HL-60 (cell line): ENCODE results near the gene OR13C9.

Experiments used
- DNase-seq, 2 experiments: peaks; one replicate each; pipeline ENCODE4 v3.0.0-alpha.2; 2010 to 2020; ENCODE audit warnings: low read depth in 1 of 2, low spot score in 1 of 2
- H3K27ac ChIP-seq: fragments of 250-450 bp; sonication (Bioruptor Pico); replicated peaks from 2 replicates; pipeline ENCODE4 v1.5.1; 2020; ENCODE audit warnings: mild to moderate bottlenecking, moderate library complexity
- H3K27me3 ChIP-seq: fragments of 250-450 bp; sonication (Bioruptor Pico); 2 replicates; pipeline ENCODE4 v1.5.1; 2021; ENCODE audit warnings: mild to moderate bottlenecking, moderate library complexity; ENCODE audit not compliant: insufficient read depth, poor library complexity, severe bottlenecking
- H3K4me3 ChIP-seq: replicated peaks from 2 replicates; pipeline ENCODE4 v1.5.1; 2011; ENCODE audit warnings: mild to moderate bottlenecking, control low read depth, low read length; ENCODE audit not compliant: insufficient read depth
- GABPA ChIP-seq: IDR thresholded peaks from 2 replicates; pipeline ENCODE4 v1.6.1; 2012; ENCODE audit warnings: low read depth
- POLR2AphosphoS5 ChIP-seq: IDR thresholded peaks from 2 replicates; pipeline ENCODE4 v1.6.1; 2012; ENCODE audit warnings: low read depth
- SPI1 ChIP-seq: IDR thresholded peaks from 2 replicates; pipeline ENCODE4 v1.6.1; 2012; ENCODE audit warnings: low read depth, mild to moderate bottlenecking, borderline replicate concordance
- TF ChIP-seq, protein P1 (sequence below): IDR thresholded peaks from 2 replicates; pipeline ENCODE4 v1.6.1; 2012; ENCODE audit warnings: low read depth; ENCODE audit not compliant: insufficient replicate concordance
- TF ChIP-seq, protein P2 (sequence below): IDR thresholded peaks from one replicate; pipeline ENCODE4 v1.5.1; 2011; ENCODE audit warnings: low read length, control low read depth, inconsistent platforms; ENCODE audit not compliant: insufficient read depth

OR13C9 gene

DNA sequence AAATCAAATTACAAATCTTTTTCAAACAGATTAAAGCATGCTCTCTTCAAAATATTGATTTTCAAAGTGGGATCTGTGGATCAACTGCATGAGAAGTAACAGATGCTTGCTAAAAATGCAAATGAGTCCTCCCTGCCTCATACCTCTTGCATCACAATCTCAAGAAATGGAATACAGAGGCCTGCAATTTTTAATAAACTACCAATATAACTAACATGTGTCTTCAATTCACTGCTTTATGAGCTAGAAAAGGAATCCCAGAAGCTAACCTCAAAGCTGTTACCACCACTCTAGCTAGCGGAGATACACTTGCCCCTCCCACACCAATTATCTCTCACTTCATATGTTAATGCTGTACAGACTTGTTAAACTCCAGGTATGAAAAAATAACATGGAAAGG, 28.4 kb downstream of the OR13C9 start:
- Histone ChIP-seq H3K27me3 (no peaks in the 10 kb centered on the region), H3K4me3 (no peak overlapping the region), H3K27ac (no peak overlapping the region)
- TF ChIP-seq SPI1 (no peak), GABPA (no peak), POLR2AphosphoS5 (no peak)
- TF ChIP-seq, protein P1, sequence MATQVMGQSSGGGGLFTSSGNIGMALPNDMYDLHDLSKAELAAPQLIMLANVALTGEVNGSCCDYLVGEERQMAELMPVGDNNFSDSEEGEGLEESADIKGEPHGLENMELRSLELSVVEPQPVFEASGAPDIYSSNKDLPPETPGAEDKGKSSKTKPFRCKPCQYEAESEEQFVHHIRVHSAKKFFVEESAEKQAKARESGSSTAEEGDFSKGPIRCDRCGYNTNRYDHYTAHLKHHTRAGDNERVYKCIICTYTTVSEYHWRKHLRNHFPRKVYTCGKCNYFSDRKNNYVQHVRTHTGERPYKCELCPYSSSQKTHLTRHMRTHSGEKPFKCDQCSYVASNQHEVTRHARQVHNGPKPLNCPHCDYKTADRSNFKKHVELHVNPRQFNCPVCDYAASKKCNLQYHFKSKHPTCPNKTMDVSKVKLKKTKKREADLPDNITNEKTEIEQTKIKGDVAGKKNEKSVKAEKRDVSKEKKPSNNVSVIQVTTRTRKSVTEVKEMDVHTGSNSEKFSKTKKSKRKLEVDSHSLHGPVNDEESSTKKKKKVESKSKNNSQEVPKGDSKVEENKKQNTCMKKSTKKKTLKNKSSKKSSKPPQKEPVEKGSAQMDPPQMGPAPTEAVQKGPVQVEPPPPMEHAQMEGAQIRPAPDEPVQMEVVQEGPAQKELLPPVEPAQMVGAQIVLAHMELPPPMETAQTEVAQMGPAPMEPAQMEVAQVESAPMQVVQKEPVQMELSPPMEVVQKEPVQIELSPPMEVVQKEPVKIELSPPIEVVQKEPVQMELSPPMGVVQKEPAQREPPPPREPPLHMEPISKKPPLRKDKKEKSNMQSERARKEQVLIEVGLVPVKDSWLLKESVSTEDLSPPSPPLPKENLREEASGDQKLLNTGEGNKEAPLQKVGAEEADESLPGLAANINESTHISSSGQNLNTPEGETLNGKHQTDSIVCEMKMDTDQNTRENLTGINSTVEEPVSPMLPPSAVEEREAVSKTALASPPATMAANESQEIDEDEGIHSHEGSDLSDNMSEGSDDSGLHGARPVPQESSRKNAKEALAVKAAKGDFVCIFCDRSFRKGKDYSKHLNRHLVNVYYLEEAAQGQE, result no peak
- TF ChIP-seq, protein P2, sequence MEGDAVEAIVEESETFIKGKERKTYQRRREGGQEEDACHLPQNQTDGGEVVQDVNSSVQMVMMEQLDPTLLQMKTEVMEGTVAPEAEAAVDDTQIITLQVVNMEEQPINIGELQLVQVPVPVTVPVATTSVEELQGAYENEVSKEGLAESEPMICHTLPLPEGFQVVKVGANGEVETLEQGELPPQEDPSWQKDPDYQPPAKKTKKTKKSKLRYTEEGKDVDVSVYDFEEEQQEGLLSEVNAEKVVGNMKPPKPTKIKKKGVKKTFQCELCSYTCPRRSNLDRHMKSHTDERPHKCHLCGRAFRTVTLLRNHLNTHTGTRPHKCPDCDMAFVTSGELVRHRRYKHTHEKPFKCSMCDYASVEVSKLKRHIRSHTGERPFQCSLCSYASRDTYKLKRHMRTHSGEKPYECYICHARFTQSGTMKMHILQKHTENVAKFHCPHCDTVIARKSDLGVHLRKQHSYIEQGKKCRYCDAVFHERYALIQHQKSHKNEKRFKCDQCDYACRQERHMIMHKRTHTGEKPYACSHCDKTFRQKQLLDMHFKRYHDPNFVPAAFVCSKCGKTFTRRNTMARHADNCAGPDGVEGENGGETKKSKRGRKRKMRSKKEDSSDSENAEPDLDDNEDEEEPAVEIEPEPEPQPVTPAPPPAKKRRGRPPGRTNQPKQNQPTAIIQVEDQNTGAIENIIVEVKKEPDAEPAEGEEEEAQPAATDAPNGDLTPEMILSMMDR, result no peak
- no peak for DNase-seq

DNA sequence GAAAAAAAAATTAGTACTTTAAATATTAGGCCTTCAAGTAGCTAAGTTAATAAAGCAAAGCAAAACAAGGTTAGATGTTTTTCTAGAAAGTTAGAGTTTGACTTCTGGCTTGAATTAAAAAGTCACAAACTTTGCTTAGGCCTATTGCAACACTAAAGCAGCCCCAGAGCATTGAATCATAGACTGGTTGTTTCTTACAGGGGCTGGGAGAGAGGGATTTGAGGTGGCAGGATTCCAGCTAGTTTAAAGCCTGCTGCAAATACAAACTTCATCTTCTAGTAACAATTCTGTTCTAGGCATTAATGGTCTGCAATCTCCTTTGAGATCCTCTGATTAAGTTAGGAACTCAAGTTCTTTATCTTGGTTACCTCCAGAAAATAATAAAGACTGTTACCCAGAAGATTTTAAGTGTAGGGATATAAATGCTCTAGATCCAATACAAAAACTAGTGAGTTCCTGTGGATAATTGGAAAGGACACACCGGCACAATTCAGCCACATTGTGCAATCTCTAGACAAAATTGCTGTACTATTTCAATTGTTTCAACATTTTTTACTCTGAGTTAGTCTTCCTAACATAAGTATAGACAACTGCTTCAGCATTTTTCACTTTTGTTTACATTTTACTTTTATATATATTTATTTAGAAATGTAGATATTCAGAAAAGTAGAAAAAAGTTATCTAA, 31.4 kb downstream of the OR13C9 start:
- TF ChIP-seq SPI1 (no peak), POLR2AphosphoS5 (no peak), GABPA (no peak)
- TF ChIP-seq, protein P1, result no peak
- TF ChIP-seq, protein P2, result no peak
- Histone ChIP-seq H3K4me3 (no peak overlapping the region), H3K27ac (no peak overlapping the region), H3K27me3 (no peaks in the 10 kb centered on the region)
- peak in 1 of 2 experiments; percentile 1 for DNase-seq

DNA sequence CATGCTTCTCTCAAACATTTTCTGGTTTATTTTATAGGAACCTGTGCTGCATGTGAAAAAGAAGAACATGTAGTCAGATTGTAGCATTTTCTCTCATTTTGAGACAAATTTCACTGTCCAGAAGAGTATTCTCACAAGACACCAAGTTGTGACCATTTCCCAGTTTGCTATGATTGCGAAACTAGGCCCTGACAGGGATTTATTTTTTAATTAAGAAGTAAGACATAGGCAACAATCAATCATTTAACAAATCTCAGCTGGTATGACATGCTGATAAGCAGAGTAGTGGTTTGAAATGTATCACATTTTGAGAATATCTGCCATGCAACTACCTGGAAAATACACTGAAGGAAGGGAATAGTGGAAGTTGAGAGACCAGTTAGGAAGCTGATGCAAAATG, 37.4 kb downstream of the OR13C9 start:
- Histone ChIP-seq H3K4me3 (no peak overlapping the region), H3K27me3 (no peaks in the 10 kb centered on the region), H3K27ac (no peak overlapping the region)
- no peak for TF ChIP-seq GABPA
- TF ChIP-seq SPI1, result no peak
- TF ChIP-seq, protein P1, result no peak
- TF ChIP-seq, protein P2, result no peak
- TF ChIP-seq POLR2AphosphoS5, result no peak
- DNase-seq, result no peak
